ENCODE measurements around the gene SLC1A4.

DNA sequence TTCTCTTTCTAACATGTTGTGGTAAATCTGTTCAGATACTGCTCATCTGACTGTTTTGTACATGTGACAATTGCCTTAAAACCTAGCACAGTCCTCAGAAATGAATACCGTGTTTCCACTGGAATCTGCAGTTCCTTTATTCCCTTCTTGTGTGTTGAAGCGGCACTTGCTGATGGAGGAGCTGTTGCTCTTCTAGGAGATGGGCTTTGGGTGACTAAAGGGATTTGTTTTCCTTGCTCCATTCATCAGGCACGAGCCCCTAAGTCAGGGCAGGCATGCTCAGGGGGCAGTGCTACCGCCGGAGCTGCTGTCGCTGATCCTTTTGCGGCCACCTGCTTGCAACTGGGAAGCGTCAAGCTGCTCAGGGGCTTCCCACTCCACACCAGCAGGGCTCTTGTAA lies 34.5 kb downstream of the SLC1A4 start:
- TF ChIP-seq, protein P1, sequence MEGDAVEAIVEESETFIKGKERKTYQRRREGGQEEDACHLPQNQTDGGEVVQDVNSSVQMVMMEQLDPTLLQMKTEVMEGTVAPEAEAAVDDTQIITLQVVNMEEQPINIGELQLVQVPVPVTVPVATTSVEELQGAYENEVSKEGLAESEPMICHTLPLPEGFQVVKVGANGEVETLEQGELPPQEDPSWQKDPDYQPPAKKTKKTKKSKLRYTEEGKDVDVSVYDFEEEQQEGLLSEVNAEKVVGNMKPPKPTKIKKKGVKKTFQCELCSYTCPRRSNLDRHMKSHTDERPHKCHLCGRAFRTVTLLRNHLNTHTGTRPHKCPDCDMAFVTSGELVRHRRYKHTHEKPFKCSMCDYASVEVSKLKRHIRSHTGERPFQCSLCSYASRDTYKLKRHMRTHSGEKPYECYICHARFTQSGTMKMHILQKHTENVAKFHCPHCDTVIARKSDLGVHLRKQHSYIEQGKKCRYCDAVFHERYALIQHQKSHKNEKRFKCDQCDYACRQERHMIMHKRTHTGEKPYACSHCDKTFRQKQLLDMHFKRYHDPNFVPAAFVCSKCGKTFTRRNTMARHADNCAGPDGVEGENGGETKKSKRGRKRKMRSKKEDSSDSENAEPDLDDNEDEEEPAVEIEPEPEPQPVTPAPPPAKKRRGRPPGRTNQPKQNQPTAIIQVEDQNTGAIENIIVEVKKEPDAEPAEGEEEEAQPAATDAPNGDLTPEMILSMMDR (IDR thresholded peaks at IDR 0.05), result no peak
- no peak for TF ChIP-seq POLR2A (IDR thresholded peaks at IDR 0.05)

All from tibial nerve (tissue), 3 donors.